Stimulated activated CD4-positive, alpha-beta T cell treated with anti-CD3 and anti-CD28 coated beads, TNF-alpha, amount 100 ng/mL, for 4 hours (primary cell): ENCODE results near the gene QRFP.

ENCODE experiments used
- DNase-seq, 3 experiments: peaks; one replicate each; pipeline ENCODE4 v3.0.0-alpha.2; 2020; ENCODE audit warnings: low read depth in 3 of 3

QRFP gene

DNA sequence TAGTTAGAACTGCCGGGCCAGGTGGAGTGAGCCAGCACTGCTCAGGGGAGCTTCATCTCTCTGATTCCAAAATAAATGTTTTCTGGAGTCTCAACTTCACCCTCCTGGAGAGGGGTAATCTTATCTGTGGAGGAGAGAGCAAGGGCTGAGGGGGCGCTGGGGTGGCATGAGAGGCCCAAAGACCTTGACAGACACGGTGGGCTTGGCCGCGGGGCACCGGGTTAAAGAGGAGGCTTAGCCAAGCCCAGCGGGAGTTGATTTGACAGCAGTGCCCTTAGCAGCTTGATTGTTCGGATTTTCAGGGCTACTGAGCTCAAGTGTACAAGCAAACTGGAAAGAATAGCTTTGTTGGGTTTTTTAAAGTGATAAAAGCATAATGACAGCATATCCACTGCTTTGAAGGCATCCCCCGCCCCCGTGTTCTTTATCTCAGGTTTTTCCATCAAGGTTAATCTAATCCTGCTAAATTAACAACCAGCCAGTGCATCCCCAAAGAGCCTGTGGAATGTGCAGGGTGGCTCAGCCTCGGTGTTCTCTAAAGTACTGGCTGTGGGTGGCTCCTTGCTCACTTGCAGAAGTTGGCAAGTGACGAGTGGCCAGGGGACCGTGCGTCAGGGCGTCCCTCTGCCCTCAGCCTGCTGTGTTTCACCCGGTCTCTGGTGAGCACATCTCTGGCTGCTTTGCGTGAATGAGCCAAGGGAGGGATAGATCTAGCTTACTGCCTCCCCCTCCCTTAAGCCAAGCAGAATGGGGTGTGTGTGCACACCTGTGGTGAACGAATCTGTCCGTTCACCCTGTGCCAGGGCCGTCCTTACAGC is 5.5 kb downstream of the QRFP start:
- no peak for DNase-seq

DNA sequence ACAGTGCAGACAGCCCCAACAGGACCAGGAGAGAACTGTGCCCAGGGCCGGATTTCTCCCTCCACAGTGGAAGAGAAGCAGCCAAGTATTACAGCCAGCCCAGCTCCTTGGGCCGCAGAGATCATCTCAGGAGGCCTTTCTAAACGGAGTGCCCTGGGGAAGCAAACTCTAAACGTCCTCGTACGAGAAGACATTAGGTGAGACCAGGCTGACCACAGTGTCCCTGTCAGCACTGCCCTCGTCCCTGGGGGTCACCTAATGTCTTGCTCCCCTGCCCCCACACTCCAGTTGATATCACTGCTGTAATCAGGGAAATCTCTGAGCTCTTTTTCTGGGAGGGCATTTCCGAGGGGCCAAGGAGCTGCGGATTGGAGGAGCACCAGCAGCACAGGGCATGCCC is 6.5 kb downstream of the QRFP start:
- DNase-seq, result no peak

DNA sequence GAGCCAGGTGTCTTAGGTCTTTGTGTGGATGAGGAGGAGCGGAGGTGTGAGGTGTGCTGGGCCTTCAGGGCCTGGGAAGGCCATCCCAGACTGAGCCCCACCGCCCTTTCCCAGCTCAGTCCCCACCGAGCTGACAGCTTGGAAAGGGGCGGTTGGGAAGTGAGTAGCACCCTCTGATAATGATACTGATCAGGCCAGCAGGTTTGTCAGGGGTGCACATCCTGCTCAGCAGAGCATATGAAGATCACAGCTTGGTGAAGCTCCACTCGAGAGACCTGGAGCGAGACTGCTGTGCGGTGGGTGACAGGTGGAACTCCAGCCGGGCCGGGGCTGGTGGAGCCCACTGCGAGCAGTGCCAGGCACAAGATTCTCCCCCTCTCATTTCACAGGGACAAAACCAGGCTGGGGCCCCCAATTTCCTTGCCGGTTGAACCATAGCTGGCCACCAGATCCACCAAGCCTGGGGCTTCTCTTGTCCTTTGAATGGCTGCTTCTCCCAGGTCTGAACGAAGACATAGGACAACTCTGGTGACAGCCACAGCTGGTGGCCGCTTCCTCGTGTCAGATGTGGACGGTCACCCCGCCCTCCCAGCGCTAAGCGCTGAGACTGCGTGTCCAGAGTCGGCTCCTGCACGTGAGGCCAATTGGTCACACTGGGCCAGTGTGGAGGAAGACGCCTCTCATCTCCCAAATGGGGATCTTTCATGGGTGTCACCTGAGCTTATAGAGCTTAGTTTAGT is 8.3 kb downstream of the QRFP start:
- DNase-seq, result no peak

DNA sequence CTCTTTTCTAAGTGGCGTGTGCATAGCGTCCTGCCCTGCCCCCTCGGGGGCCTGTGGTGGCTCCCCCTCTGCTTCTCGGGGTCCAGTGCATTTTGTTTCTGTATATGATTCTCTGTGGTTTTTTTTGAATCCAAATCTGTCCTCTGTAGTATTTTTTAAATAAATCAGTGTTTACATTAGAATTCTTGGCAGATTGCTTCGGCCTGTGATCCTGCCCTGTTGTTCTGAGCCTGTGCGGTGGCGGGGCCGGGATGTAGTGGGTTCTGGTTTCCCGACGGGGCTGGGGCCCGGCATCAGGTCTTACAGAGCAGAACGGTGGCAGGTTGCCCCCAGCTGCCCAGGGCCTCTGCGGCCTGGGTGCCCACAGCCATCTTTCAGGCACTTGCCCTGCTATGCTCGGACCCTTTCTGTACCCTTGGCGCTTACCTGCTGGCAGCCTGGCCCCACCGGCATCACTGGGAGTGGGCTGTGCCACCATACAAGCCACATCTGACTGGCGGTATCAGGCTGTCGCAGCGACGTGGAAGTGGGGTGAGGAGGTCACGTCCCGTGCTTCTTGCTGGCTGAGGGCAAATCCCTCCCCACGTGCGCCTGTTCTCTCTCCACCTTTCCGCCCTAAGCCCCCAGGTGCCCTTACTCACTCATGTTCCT is 9.0 kb downstream of the QRFP start:
- no peak for DNase-seq

DNA sequence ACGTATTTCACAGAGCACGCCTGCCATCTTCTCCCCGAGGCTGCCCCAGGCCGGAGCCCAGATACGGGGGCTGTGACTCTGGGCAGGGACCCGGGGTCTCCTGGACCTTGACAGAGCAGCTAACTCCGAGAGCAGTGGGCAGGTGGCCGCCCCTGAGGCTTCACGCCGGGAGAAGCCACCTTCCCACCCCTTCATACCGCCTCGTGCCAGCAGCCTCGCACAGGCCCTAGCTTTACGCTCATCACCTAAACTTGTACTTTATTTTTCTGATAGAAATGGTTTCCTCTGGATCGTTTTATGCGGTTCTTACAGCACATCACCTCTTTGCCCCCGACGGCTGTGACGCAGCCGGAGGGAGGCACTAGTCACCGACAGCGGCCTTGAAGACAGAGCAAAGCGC is 9.6 kb downstream of the QRFP start:
- no peak for DNase-seq

DNA sequence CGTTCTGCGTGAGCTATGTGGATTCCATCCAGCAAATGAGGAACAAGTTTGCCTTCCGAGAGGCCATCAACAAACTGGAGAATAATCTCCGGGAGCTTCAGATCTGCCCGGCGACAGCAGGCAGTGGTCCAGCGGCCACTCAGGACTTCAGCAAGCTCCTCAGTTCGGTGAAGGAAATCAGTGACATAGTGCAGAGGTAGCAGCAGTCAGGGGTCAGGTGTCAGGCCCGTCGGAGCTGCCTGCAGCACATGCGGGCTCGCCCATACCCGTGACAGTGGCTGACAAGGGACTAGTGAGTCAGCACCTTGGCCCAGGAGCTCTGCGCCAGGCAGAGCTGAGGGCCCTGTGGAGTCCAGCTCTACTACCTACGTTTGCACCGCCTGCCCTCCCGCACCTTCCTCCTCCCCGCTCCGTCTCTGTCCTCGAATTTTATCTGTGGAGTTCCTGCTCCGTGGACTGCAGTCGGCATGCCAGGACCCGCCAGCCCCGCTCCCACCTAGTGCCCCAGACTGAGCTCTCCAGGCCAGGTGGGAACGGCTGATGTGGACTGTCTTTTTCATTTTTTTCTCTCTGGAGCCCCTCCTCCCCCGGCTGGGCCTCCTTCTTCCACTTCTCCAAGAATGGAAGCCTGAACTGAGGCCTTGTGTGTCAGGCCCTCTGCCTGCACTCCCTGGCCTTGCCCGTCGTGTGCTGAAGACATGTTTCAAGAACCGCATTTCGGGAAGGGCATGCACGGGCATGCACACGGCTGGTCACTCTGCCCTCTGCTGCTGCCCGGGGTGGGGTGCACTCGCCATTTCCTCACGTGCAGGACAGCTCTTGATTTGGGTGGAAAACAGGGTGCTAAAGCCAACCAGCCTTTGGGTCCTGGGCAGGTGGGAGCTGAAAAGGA is 10.9 kb downstream of the QRFP start:
- DNase-seq, result no peak

DNA sequence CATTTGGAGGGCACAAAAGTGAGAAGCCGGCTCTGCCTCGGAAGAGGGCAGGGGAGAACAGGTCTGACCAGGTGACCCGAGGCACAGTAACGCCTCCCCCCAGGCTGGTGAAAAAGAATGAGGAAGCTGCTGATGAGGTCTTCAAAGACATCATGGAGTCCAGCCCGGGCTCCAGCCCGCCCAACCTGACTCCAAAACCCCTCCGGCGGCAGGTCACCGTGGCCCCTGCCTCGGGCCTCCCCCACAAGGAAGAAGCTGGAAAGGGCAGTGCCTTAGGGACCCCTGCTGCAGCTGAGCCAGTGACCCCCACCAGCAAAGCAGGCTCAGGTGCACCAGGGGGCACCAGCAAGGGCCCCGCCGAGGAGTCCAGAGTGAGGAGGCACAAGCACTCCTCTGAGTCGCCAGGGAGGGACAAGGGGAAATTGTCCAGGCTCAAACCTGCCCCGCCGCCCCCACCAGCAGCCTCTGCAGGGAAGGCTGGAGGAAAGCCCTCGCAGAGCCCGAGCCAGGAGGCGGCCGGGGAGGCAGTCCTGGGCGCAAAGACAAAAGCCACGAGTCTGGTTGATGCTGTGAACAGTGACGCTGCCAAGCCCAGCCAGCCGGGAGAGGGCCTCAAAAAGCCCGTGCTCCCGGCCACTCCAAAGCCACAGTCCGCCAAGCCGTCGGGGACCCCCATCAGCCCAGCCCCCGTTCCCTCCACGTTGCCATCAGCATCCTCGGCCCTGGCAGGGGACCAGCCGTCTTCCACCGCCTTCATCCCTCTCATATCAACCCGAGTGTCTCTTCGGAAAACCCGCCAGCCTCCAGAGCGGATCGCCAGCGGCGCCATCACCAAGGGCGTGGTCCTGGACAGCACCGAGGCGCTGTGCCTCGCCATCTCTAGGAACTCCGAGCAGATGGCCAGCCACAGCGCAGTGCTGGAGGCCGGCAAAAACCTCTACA is 11.8 kb downstream of the QRFP start:
- no peak for DNase-seq

DNA sequence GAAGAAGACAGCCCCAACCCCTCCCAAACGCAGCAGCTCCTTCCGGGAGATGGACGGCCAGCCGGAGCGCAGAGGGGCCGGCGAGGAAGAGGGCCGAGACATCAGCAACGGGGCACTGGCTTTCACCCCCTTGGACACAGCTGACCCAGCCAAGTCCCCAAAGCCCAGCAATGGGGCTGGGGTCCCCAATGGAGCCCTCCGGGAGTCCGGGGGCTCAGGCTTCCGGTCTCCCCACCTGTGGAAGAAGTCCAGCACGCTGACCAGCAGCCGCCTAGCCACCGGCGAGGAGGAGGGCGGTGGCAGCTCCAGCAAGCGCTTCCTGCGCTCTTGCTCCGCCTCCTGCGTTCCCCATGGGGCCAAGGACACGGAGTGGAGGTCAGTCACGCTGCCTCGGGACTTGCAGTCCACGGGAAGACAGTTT is 12.5 kb downstream of the QRFP start:
- DNase-seq, result no peak

DNA sequence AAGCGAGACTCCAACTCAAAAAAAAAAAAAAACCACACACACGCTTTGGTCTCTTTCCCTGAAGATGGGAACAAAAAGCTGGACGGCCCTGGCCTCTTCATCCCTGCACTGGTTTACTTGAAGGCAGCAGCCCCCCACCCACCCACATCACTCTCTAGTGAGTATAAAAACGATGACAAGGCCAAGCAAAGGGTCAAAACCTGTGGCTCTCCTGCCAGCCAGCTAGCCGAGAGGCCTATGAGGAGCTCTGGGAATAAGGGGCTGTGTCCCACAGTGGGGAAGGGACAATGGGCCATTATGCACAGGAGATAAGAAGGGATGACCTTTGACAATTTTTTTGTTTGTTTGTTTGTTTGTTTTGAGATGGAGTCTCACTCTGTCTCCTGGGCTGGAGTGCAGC is 13.1 kb downstream of the QRFP start:
- no peak for DNase-seq

DNA sequence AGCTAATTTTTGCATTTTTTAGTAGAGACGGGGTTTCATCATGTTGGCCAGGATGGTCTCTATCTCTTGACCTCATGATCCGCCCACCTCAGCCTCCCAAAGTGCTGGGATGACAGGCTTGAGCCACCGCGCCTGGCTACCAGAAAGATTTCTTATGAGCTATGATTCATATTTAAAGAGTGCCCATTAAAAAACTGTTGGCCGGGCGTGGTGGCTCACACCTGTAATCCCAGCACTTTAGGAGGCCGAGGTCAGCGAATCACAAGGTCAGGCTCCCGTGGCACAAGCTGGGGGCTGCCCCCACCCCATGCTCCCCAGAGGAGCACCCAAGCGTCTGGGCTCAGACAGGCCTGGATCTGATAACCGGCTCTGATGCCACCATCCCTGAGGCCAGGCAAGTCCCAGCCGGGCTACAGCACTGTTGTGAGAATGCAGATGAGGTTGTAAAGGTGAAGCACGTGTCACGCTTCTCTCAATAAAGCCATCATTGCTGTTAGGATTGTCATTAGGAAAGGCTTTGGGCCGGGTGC is 13.9 kb downstream of the QRFP start:
- DNase-seq, result no peak

DNA sequence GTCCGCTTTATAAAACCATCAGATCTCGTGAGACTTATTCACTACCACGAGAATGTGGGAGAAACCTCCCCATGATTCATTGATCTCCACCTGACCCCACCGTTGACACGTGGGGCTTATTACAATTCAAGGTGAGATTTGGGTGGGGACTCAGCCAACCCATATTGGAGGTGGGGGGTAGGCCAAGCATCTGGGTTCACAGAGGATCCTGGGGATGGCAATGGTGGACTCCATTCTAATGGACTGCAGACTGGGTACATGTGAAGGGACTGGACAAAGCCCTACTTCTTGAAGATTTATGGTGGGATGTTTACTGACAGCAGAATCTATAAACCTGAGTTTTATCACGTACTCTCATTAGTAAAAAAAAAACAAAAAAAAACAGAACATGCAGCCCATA is 15.1 kb downstream of the QRFP start:
- no peak for DNase-seq

DNA sequence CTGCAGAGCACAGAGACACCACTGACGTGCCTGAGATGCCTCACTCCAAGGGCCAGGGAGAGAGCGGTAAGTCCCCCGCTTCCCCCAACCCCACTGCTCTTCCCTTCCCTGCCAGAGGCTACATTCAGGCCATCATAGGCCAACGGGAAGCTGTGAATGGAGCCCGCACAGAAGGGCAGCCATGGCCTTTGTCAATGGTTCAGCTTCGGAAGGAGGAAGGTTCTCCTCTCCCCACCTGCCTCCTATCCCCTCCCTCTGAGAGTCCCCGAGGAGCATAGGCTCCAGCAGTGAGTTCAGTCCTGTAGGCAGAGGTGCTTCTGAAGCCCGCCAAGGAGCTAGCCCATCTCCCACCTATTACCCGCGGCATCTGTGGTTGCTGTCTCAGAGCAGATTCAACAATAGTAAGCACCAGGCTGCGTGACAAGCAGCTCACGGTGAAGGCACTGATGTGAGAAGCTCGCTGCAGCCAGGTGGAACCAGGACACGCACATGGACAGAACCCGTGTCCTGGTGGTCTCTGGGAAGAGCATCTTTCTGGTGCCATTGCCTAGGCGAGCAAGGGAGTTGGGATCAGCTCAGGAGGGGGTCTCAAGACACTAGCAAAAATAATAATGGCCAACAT is 15.9 kb downstream of the QRFP start:
- no peak for DNase-seq

DNA sequence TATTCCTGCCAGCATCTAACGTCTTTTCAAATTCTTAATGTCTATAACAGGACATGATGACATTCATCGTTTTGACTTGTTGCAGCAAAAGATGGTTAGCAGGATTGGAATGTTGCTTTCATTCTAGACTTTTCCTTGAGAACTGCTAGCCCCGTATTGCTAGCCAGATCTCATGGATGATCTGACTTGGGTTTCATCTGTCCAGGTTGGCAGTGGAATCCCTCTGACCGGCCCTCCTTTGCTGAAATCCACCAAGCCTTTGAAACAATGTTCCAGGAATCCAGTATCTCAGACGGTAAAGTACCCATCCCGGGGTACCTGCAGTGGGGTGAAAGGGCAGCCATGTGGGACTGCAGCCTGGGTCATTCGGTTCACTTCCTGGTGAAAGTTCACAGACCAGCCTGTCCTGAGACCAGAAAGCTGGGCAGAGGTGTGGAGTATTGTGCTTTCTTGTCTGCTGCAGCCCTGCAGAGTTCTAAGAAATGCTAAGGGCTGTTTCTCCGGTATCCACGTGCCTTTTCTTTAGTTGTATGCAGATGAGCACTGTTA is 16.7 kb downstream of the QRFP start:
- DNase-seq, result no peak

DNA sequence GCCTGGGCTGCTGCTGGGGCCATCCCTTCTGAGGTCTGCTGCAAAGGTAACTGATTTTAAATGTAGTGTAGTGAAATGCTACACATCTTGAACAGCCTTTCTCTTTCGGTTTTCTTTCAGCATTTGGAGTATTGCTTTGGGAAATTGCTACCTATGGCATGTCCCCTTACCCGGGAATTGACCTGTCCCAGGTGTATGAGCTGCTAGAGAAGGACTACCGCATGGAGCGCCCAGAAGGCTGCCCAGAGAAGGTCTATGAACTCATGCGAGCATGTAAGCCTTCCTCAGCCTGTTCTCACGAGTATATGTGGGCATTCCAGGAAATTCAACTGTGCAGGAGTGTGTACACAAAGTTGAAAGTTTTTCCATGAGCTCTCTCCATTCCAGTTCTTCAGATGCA is 18.3 kb downstream of the QRFP start:
- no peak for DNase-seq

DNA sequence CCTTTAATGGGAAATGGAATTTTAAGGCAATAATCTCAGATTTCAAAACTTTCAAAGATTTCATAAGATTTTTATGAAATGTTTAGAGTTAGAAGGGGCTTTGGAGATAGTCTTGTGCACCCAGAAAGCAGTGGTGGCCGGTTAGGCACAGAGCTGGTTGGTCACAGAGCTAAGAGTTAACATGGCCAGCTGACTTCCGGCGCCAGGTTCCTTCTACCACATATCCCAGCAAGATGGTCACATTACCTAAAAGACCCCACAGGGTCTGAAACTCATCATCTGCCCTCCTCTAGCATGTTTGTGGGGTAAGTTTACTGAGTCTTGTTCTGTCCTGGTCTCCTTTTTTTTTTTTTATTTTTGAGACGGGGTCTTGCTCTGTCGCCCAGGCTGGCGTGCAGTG is 19.3 kb downstream of the QRFP start:
- no peak for DNase-seq

DNA sequence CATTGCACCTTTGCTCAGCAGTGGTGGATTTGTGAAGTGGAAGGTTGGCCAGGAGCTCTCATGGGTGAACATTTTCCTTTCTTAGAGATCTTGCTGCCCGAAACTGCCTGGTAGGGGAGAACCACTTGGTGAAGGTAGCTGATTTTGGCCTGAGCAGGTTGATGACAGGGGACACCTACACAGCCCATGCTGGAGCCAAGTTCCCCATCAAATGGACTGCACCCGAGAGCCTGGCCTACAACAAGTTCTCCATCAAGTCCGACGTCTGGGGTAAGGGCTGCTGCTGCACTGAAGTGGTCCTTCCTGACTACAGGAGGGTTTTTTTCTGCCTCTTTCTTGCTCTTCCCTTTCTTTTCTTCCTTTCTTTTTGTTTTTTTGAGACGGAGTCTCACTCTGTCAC is 21.8 kb downstream of the QRFP start:
- DNase-seq, result no peak

DNA sequence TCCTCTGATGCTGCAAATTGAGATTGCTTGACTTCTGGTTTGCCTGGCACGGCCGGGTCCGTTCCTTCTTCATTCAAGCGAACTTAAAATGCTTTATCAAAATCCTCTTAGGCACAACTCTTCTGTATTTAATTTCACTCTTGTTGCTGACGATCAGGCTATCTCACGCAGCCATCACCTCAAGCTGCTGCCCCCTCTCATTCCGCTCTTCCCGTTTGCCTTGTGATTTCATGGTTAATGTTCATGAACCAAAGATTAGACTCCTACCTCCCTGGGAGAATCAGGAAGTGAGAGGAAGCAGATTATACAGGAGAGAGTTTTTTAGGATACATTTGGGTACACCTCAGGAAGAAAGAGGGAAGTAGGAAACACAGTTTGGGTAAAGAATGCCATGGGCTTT is 22.6 kb downstream of the QRFP start:
- no peak for DNase-seq

DNA sequence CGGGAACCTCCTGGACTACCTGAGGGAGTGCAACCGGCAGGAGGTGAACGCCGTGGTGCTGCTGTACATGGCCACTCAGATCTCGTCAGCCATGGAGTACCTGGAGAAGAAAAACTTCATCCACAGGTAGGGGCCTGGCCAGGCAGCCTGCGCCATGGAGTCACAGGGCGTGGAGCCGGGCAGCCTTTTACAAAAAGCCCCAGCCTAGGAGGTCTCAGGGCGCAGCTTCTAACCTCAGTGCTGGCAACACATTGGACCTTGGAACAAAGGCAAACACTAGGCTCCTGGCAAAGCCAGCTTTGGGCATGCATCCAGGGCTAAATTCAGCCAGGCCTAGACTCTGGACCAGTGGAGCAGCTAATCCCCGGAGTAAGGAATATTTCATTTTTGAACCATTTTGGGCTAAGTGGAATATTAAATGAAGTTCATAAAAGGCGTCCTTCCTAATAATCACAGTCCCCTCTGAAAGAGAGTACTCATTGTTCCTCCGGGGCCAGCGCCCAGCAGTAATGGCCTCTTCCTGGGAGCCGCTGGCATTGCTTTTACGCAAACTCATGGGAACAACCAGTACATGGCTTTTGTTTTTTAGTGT is 23.6 kb downstream of the QRFP start:
- DNase-seq, result no peak

DNA sequence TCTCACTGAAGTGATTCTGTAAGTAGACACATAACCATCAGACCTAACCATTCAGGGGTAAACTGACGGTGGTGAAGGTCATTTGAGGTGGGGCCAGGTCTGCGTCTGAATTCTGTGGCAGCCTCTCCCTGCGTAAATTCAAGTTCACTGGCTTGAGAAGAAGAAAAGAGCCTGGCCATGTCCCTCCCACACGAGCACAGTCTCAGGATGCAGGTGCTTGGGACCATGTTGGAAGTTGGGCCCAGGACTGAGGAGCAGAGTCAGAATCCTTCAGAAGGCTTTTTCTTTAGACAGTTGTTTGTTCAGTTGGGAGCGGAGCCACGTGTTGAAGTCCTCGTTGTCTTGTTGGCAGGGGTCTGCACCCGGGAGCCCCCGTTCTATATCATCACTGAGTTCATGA is 24.1 kb downstream of the QRFP start:
- DNase-seq, result no peak
